Calu3 (cell line): Measurements from ENCODE around the gene INAVA. TPM values are rescaled to one million over a fixed set of nuclear protein-coding genes. Genes with fewer than 3 reads are reported as not detected.
A peak's percentile ranks its signal among the peaks of the same experiment; 100 is the strongest.

ENCODE experiments used
- BruUV-seq: library from RNA; stranded (reverse); fragments of 400-500 nt; replicated peaks from 2 replicates; lab custom pipeline; 2021; lab: Mats Ljungman, UMichigan
- CTCF ChIA-PET: fragments of 300-600 bp; sonication (Branson Sonifier 250); formaldehyde crosslinking; loops from one replicate; lab custom pipeline; 2022; ENCODE audit warnings: antibody characterized with exemption; lab: Charles Lee
- DNase-seq: peaks from one replicate; pipeline ENCODE4 v3.0.0; 2022
- H3K27ac Mint-ChIP-seq: one replicate; pipeline ENCODE4 v1.8.0; 2022; ENCODE audit warnings: mixed read lengths; ENCODE audit not compliant: unreplicated experiment
- H3K27me3 Mint-ChIP-seq: one replicate; pipeline ENCODE4 v1.8.0; 2022; ENCODE audit warnings: mixed read lengths; ENCODE audit not compliant: unreplicated experiment
- H3K36me3 Mint-ChIP-seq: one replicate; pipeline ENCODE4 v1.8.0; 2022; ENCODE audit warnings: mild to moderate bottlenecking, moderate library complexity, mixed read lengths; ENCODE audit not compliant: insufficient read depth, unreplicated experiment
- H3K4me1 Mint-ChIP-seq: one replicate; pipeline ENCODE4 v1.8.0; 2022; ENCODE audit warnings: mild to moderate bottlenecking, low read depth, mixed read lengths; ENCODE audit not compliant: unreplicated experiment
- H3K4me3 Mint-ChIP-seq: one replicate; pipeline ENCODE4 v1.8.0; 2022; ENCODE audit warnings: mild to moderate bottlenecking, low read depth, moderate library complexity, mixed read lengths; ENCODE audit not compliant: unreplicated experiment
- H3K9me3 Mint-ChIP-seq: one replicate; pipeline ENCODE4 v1.8.0; 2022; ENCODE audit warnings: low read depth, mixed read lengths; ENCODE audit not compliant: unreplicated experiment
- intact Hi-C: fragments of 100-400 bp; cut with micrococcal nuclease; formaldehyde crosslinking; loops from one replicate; pipeline ENCODE4 v1.10.0; 2022; ENCODE audit not compliant: unreplicated experiment
- total RNA-seq: library from RNA; stranded (reverse); gene quantifications from 2 replicates; pipeline ENCODE4 v1.2.3, GENCODE V29; 2022
- TF ChIP-seq, protein P1 (sequence below): fragments of 200-600 bp; IDR thresholded peaks from one replicate; pipeline ENCODE4 v1.8.0; 2022; ENCODE audit warnings: antibody characterized with exemption; ENCODE audit not compliant: unreplicated experiment

The INAVA gene
- total RNA-seq, 1 experiment from 2014 or later: 175 TPM

DNA sequence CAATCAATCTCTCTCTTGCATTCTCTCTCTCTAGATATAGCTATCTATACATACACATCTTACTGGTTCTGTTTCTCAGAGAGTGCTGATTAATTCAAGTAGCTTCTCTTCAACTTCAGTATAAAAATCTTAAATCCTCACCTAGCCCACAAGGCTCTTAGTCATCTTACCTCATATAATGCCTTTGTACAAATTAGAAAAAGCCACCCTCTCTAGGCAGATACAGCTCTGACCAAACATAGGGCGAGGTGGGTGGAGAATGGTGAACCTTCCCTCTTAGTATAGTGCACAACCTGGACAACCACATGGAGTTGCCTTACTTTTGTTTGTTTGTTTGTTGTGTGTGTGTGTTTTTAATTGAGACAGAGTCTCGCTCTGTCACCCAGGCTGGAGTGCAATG lies 5.1 kb upstream of the INAVA start:
- intact Hi-C loops: no loop called here
- Mint-ChIP-seq H3K4me3 (no peak overlapping the region), H3K36me3 (peaks cover 43% of the 10 kb centered on the region), H3K27ac (no peak overlapping the region), H3K4me1 (peaks cover 65% of the 10 kb centered on the region), H3K27me3 (no peaks in the 10 kb centered on the region), H3K9me3 (no peaks in the 10 kb centered on the region)
- TF ChIP-seq, protein P1, sequence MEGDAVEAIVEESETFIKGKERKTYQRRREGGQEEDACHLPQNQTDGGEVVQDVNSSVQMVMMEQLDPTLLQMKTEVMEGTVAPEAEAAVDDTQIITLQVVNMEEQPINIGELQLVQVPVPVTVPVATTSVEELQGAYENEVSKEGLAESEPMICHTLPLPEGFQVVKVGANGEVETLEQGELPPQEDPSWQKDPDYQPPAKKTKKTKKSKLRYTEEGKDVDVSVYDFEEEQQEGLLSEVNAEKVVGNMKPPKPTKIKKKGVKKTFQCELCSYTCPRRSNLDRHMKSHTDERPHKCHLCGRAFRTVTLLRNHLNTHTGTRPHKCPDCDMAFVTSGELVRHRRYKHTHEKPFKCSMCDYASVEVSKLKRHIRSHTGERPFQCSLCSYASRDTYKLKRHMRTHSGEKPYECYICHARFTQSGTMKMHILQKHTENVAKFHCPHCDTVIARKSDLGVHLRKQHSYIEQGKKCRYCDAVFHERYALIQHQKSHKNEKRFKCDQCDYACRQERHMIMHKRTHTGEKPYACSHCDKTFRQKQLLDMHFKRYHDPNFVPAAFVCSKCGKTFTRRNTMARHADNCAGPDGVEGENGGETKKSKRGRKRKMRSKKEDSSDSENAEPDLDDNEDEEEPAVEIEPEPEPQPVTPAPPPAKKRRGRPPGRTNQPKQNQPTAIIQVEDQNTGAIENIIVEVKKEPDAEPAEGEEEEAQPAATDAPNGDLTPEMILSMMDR: no peak
- no peak for DNase-seq
- CTCF ChIA-PET: interaction anchor here (0.7 kb wide), 1 partner anchor 9 kb away, joined by 3 read pairs; no protein-coding TSS in a partner anchor
- no TSS peak for BruUV-seq

DNA sequence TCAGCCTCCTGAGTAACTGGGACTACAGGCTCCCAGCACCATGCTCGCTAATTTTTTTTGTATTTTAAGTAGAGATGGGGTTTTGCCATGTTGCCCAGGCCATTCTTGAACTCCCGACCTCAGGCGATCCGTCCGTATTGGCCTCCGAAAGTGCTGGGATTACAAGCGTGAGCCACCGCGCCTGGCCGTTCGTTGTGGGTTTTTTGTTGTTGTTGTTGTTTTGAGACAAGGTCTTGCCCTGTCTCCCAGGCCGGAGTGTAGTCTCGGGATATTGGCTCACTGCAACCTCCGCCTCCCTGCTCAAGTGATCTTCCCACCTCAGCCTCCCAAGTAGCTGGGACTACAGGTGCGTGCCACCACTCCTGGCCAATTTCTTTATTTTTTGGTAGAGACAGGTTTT lies 4.7 kb upstream of the INAVA start:
- peaks cover 65% of the 10 kb centered on the region for H3K4me1 Mint-ChIP-seq
- CTCF ChIA-PET: interaction anchor here (1.1 to 1.6 kb wide), 2 partner anchors 13 to 224 kb away, joined by 6 read pairs; no protein-coding TSS in a partner anchor
- peak overlapping the region; percentile 89 for H3K27ac Mint-ChIP-seq
- no peaks in the 10 kb centered on the region for H3K9me3 Mint-ChIP-seq
- peak overlapping the region; percentile 99 for H3K4me3 Mint-ChIP-seq
- H3K27me3 Mint-ChIP-seq: no peaks in the 10 kb centered on the region
- peaks cover 47% of the 10 kb centered on the region for H3K36me3 Mint-ChIP-seq
- TF ChIP-seq, protein P1: no peak
- DNase-seq: no peak
- intact Hi-C loops: loop anchor here (5.0 kb wide), 1 partner anchor 82 kb away; no protein-coding TSS in a partner anchor
- BruUV-seq: no TSS peak

DNA sequence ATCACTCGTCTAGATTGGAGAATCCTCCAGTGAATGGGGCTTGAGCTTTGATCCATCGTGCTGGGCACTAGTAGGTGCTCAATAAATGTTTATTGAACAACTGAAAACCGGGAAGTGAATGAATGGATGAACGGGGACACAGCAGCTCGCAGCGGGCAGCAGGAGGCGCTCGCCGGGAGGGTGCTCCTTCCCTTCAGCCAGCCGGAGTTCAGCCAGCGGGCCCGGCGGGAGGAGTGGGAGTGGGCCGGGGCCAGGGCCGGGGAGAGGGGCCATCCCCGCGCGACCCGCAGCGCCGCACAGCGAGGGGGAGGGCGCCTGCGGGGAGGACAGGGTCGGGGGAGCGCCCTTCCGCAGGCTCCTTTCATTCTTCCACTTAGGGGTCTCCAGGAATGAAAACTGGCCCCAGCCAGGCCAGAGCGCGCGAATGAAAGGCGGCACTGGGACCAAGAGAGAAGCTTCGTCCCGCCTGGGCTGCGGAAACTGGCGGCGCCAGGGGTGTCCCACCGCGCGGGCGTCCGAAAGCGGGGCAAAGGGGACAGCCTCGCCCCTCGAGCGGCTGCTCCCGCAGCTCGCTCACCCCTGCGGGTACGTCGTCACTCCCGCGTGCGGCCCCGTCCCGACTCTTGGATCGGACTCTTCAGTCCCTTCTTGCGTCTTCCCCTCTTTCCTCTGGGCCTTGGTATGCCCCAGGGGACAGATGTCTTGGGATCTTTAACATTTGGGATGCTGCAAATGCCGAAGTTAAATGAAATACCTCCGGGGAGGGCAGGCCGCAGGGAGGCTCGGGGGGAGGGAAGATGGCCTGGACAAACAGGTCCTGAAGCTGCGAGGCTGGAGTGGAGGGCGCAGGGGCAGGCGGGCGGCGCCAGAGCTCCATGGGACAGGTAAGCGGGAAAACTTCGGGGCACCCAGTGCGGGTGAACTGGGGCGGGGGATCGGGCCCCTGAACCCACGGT lies 3.6 kb upstream of the INAVA start:
- Mint-ChIP-seq H3K9me3 (no peaks in the 10 kb centered on the region), H3K27me3 (no peaks in the 10 kb centered on the region), H3K36me3 (peaks cover 58% of the 10 kb centered on the region), H3K4me3 (peak overlapping the region; percentile 99), H3K27ac (peak overlapping the region; percentile 89), H3K4me1 (peaks cover 65% of the 10 kb centered on the region)
- BruUV-seq: TSS peak; percentile 4
- intact Hi-C loops: loop anchor here (5.0 kb wide), 1 partner anchor 81 kb away; no protein-coding TSS in a partner anchor
- TF ChIP-seq, protein P1: peak; percentile 65
- CTCF ChIA-PET: interaction anchor here (0.7 to 2.5 kb wide), 10 partner anchors 12 to 223 kb away, joined by 3 to 6 read pairs (median 4); partner anchors contain the start of gene DDX59
- DNase-seq: peak; percentile 83

DNA sequence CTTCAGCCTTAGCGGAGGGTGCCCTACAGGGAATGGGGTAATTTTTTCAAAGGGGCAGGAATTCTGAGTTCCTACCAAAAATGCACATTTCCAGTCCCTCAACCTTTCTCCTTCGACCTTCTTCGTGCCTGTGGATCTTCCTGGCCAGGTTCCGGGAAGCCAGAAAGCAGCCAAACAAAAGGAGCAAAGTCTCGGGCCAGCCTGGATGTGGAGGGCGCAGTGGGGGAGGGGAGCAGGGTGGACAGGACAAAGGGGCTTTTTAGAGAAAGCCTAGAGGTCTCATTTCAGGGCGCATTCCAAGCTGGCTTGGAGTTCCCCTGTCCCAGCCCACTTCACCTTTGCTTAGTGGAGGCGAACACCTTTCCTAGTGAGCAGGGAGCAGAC lies 2.9 kb upstream of the INAVA start:
- peak; percentile 83 for DNase-seq
- peak overlapping the region; percentile 89 for H3K27ac Mint-ChIP-seq

More for the DNA sequence above, 2.9 kb upstream of the INAVA start:
- Mint-ChIP-seq H3K36me3 (peaks cover 65% of the 10 kb centered on the region), H3K9me3 (no peaks in the 10 kb centered on the region), H3K27me3 (no peaks in the 10 kb centered on the region), H3K4me1 (peaks cover 65% of the 10 kb centered on the region), H3K4me3 (peak overlapping the region; percentile 99)
- CTCF ChIA-PET: interaction anchor here (1.2 to 2.5 kb wide), 3 partner anchors 16 to 151 kb away, joined by 4 to 5 read pairs (median 5); no protein-coding TSS in a partner anchor
- intact Hi-C loops: loop anchor here (2.0 to 5.0 kb wide), 2 partner anchors 81 to 151 kb away; no protein-coding TSS in a partner anchor
- no TSS peak for BruUV-seq
- TF ChIP-seq, protein P1: no peak
